Lower lobe of right lung (tissue), 2 donors: ENCODE measurements around the gene ADGRF4. TPM values are rescaled to one million over a fixed set of nuclear protein-coding genes. Genes with fewer than 3 reads are reported as not detected.

Experiments
- ATAC-seq, 2 donors: fragments of 200-7000 bp; cut with Tn5 transposase; one replicate each; pipeline ENCODE4 v1.9.1; 2020 to 2022; ENCODE audit warnings: mild to moderate bottlenecking in 2 of 2, moderate library complexity in 2 of 2
- DNase-seq: peaks from one replicate; pipeline ENCODE4 v3.0.0-alpha.2; 2020
- H3K27ac ChIP-seq: fragments of 200-600 bp; one replicate; pipeline ENCODE4 v1.8.0; 2022
- H3K27me3 ChIP-seq: fragments of 200-600 bp; one replicate; pipeline ENCODE4 v1.8.0; 2022; ENCODE audit warnings: low read depth
- H3K36me3 ChIP-seq: fragments of 200-600 bp; one replicate; pipeline ENCODE4 v1.8.0; 2022; ENCODE audit warnings: mild to moderate bottlenecking
- H3K4me1 ChIP-seq: fragments of 200-600 bp; one replicate; pipeline ENCODE4 v1.8.0; 2022
- H3K4me3 ChIP-seq: fragments of 200-600 bp; one replicate; pipeline ENCODE4 v1.8.0; 2022; ENCODE audit warnings: mild to moderate bottlenecking
- H3K9me3 ChIP-seq: fragments of 200-600 bp; one replicate; pipeline ENCODE4 v1.8.0; 2022
- CTCF ChIP-seq: fragments of 200-600 bp; IDR thresholded peaks from one replicate; pipeline ENCODE4 v1.8.0; 2022; ENCODE audit warnings: antibody characterized with exemption, mild to moderate bottlenecking
- intact Hi-C: fragments of 100-400 bp; cut with DNase I; formaldehyde crosslinking; loops from one replicate; pipeline ENCODE4 v1.11.0; 2022
- total RNA-seq: library from RNA; stranded (reverse); fragmentation: NEBNext Ultra II Directional; extraction: Animal tissue kit (Norgen Biotek cat#: 25700); gene quantifications from one replicate; pipeline ENCODE4 v1.2.1, GENCODE V29; 2021
- donor health status: DM: no; HTN: yes; CAD: no; lungs with severe emphysema.

ADGRF4 gene
- total RNA-seq, 1 donor from 2014 or later: not detected

GRCh38 chr6:47766445-47766844 is 68.1 kb downstream of the ADGRF4 start:
- no peak for ATAC-seq

GRCh38 chr6:47767102-47767501 is 68.7 kb downstream of the ADGRF4 start:
- ATAC-seq (no peak), DNase-seq (no peak)
- no peak overlapping the region for H3K4me3 ChIP-seq
- no peak overlapping the region for H3K27ac ChIP-seq
- intact Hi-C loops: no loop called here
- H3K27me3 ChIP-seq: no peaks in the 10 kb centered on the region
- no peak for TF ChIP-seq CTCF
- H3K36me3 ChIP-seq: no peaks in the 10 kb centered on the region
- no peaks in the 10 kb centered on the region for H3K4me1 ChIP-seq
- no peaks in the 10 kb centered on the region for H3K9me3 ChIP-seq

More at GRCh38 chr6:47766445-47766844, 68.1 kb downstream of the ADGRF4 start:
- Histone ChIP-seq H3K27me3 (no peaks in the 10 kb centered on the region), H3K36me3 (no peaks in the 10 kb centered on the region), H3K4me1 (no peaks in the 10 kb centered on the region), H3K9me3 (no peaks in the 10 kb centered on the region), H3K27ac (no peak overlapping the region), H3K4me3 (no peak overlapping the region)
- DNase-seq: no peak
- no peak for TF ChIP-seq CTCF
- intact Hi-C loops: no loop called here

GRCh38 chr6:47769982-47770381 is 71.6 kb downstream of the ADGRF4 start:
- Histone ChIP-seq H3K36me3 (no peaks in the 10 kb centered on the region), H3K4me3 (no peak overlapping the region), H3K27ac (no peak overlapping the region), H3K4me1 (no peaks in the 10 kb centered on the region), H3K9me3 (no peaks in the 10 kb centered on the region), H3K27me3 (no peaks in the 10 kb centered on the region)
- TF ChIP-seq CTCF: no peak
- no peak for ATAC-seq
- no peak for DNase-seq
- intact Hi-C loops: no loop called here

Other genes starting within 250 kb of the ADGRF4 start
- gene CD2AP, start 220.8 kb upstream of the ADGRF4 start, total RNA-seq: 38.1 TPM
- gene OPN5, start 83.5 kb downstream of the ADGRF4 start, total RNA-seq: not detected